OCI-LY7 (cell line): ENCODE results near the gene BTN1A1.

ENCODE experiments used
- EZH2phosphoT487 ChIP-seq: fragments of 200-600 bp; sonication (generic); IDR thresholded peaks from 2 replicates; pipeline ENCODE4 v1.6.1; 2018; ENCODE audit warnings: low read depth, borderline replicate concordance, mild to moderate bottlenecking, mixed run types, antibody characterized with exemption, low read length, moderate library complexity, mixed read lengths
- TF ChIP-seq, protein P1 (sequence below): fragments of 200-600 bp; sonication (generic); conservative IDR thresholded peaks from 2 replicates; pipeline ENCODE4 v1.5.1; 2014; ENCODE audit warnings: mild to moderate bottlenecking, antibody characterized with exemption, low read length, moderate library complexity, mixed read lengths

- TF ChIP-seq, protein P1, sequence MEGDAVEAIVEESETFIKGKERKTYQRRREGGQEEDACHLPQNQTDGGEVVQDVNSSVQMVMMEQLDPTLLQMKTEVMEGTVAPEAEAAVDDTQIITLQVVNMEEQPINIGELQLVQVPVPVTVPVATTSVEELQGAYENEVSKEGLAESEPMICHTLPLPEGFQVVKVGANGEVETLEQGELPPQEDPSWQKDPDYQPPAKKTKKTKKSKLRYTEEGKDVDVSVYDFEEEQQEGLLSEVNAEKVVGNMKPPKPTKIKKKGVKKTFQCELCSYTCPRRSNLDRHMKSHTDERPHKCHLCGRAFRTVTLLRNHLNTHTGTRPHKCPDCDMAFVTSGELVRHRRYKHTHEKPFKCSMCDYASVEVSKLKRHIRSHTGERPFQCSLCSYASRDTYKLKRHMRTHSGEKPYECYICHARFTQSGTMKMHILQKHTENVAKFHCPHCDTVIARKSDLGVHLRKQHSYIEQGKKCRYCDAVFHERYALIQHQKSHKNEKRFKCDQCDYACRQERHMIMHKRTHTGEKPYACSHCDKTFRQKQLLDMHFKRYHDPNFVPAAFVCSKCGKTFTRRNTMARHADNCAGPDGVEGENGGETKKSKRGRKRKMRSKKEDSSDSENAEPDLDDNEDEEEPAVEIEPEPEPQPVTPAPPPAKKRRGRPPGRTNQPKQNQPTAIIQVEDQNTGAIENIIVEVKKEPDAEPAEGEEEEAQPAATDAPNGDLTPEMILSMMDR, result no peak
- TF ChIP-seq EZH2phosphoT487, result no peak
Measured at GRCh38 chr6:26520850-26521599, 20.9 kb downstream of the BTN1A1 start.
